Fibroblast of lung (primary cell): Measurements from ENCODE around the gene SLC37A2. TPM values are rescaled to one million over a fixed set of nuclear protein-coding genes. Genes with fewer than 3 reads are reported as not detected.

ENCODE experiments used
- DNase-seq, 2 donors: peaks; one replicate each; pipeline versions ENCODE4 v3.0.0 to v3.0.0-alpha.2; 2010; ENCODE audit warnings: low read depth in 2 of 2
- H2AFZ ChIP-seq: 2 replicates; pipeline ENCODE4 v1.5.1; 2012; ENCODE audit warnings: low read length, control low read depth, inconsistent platforms
- H3K27ac ChIP-seq: 2 replicates; pipeline ENCODE4 v1.5.1; 2011; ENCODE audit warnings: low read length, control low read depth; ENCODE audit not compliant: insufficient read depth
- H3K27me3 ChIP-seq: 2 replicates; pipeline ENCODE4 v1.5.1; 2011; ENCODE audit warnings: mild to moderate bottlenecking, low read length; ENCODE audit not compliant: control insufficient read depth, insufficient read depth
- H3K36me3 ChIP-seq: 2 replicates; pipeline ENCODE4 v1.5.1; 2011; ENCODE audit warnings: low read length; ENCODE audit not compliant: control insufficient read depth, insufficient read depth
- H3K4me1 ChIP-seq: 2 replicates; pipeline ENCODE4 v1.5.1; 2011; ENCODE audit warnings: low read length; ENCODE audit not compliant: control insufficient read depth, insufficient read depth; ENCODE audit errors: extremely low read depth
- H3K4me2 ChIP-seq: 2 replicates; pipeline ENCODE4 v1.5.1; 2011; ENCODE audit warnings: low read length, control low read depth; ENCODE audit not compliant: insufficient read depth; ENCODE audit errors: extremely low read depth
- H3K4me3 ChIP-seq, 4 experiments: fragments of 200-600 bp in 1 of 4; sonication (generic) in 1 of 4; replicated peaks in 1 of 4; 2 replicates each; pipeline ENCODE4 v1.5.1; 2011 to 2016; ENCODE audit warnings: low read length in 4 of 4, low read depth in 3 of 4, mild to moderate bottlenecking in 3 of 4, control low read depth in 2 of 4, inconsistent platforms in 1 of 4, mixed read lengths in 1 of 4; ENCODE audit not compliant: insufficient read depth in 1 of 4; ENCODE audit errors: control extremely low read depth in 1 of 4
- H3K79me2 ChIP-seq: 2 replicates; pipeline ENCODE4 v1.5.1; 2012; ENCODE audit warnings: mild to moderate bottlenecking, low read length, inconsistent platforms; ENCODE audit not compliant: control insufficient read depth, insufficient read depth
- H3K9ac ChIP-seq: 2 replicates; pipeline ENCODE4 v1.5.1; 2011; ENCODE audit warnings: mild to moderate bottlenecking, low read length, control low read depth; ENCODE audit not compliant: insufficient read depth
- H3K9me3 ChIP-seq: 2 replicates; pipeline ENCODE4 v1.5.1; 2012; ENCODE audit warnings: low read depth, low read length; ENCODE audit not compliant: control insufficient read depth, insufficient read depth
- H4K20me1 ChIP-seq: 2 replicates; pipeline ENCODE4 v1.5.1; 2011; ENCODE audit warnings: low read length; ENCODE audit not compliant: control insufficient read depth, insufficient read depth; ENCODE audit errors: extremely low read depth
- CTCF ChIP-seq, 2 donors: IDR thresholded peaks in 1 of 2; conservative IDR thresholded peaks in 1 of 2; 1 replicate in 1 of 2; 2 replicates in 1 of 2; pipeline ENCODE4 v1.5.1; 2011 to 2012; ENCODE audit warnings: low read length in 2 of 2, control low read depth in 1 of 2, inconsistent platforms in 1 of 2, low read depth in 1 of 2, mild to moderate bottlenecking in 1 of 2
- EZH2 ChIP-seq: IDR thresholded peaks from 2 replicates; pipeline ENCODE4 v1.5.1; 2012; ENCODE audit warnings: low read length, control low read depth, mild to moderate bottlenecking; ENCODE audit errors: missing control alignments
- polyA plus RNA-seq, 2 donors: library from polyadenylated mRNA; depleted of rRNA in 1 of 2; stranded (reverse) in 1 of 2; unstranded in 1 of 2; fragments of >200 nt; gene quantifications; 2 replicates each; pipeline ENCODE4 v1.2.1, GENCODE V29; 2011 to 2012; ENCODE audit warnings: missing spikeins in 1 of 2
- total RNA-seq: library from RNA; depleted of rRNA; stranded (reverse); fragments of >200 nt; gene quantifications from 2 replicates; pipeline ENCODE4 v1.2.1, GENCODE V29; 2014

The SLC37A2 gene
- total and polyA plus RNA-seq, 2 donors (not counting 1 experiment from before 2014, with no cell fraction given), result 0.36 to 0.83 TPM

- no peaks in the 10 kb centered on the region for H3K36me3 ChIP-seq
- H2AFZ ChIP-seq, result peak overlapping the region; percentile 41
- H3K4me1 ChIP-seq, result peaks cover 10% of the 10 kb centered on the region
- no peaks in the 10 kb centered on the region for H4K20me1 ChIP-seq
- no peak overlapping the region for H3K4me2 ChIP-seq
- no peak overlapping the region for H3K4me3 ChIP-seq
- no peak overlapping the region for H3K9ac ChIP-seq
- DNase-seq, result no peak
- H3K27me3 ChIP-seq, result no peaks in the 10 kb centered on the region
- no peak for TF ChIP-seq EZH2
- no peak for TF ChIP-seq CTCF (conservative IDR thresholded peaks at IDR 0.05 in 1 of 2, IDR thresholded peaks at IDR 0.05 in 1 of 2; ENCODE audit: low read depth in 1 of 2, low read length in 2 of 2)
- no peaks in the 10 kb centered on the region for H3K9me3 ChIP-seq
- no peak overlapping the region for H3K27ac ChIP-seq
- H3K79me2 ChIP-seq, result no peaks in the 10 kb centered on the region
Observed at GRCh38 chr11:125083312-125084056, 20.4 kb downstream of the SLC37A2 start.

- Histone ChIP-seq H4K20me1 (no peaks in the 10 kb centered on the region), H3K9me3 (no peaks in the 10 kb centered on the region), H3K27me3 (no peaks in the 10 kb centered on the region), H3K4me1 (peaks cover 10% of the 10 kb centered on the region), H3K9ac (no peak overlapping the region), H3K79me2 (no peaks in the 10 kb centered on the region), H3K36me3 (no peaks in the 10 kb centered on the region), H3K4me2 (no peak overlapping the region), H3K27ac (no peak overlapping the region), H2AFZ (no peak overlapping the region), H3K4me3 (no peak overlapping the region)
- no peak for DNase-seq
- TF ChIP-seq CTCF (conservative IDR thresholded peaks at IDR 0.05 in 1 of 2, IDR thresholded peaks at IDR 0.05 in 1 of 2; ENCODE audit: low read depth in 1 of 2, low read length in 2 of 2) (no peak), EZH2 (no peak)
Observed at GRCh38 chr11:125084057-125084416, 20.9 kb downstream of the SLC37A2 start.

- Histone ChIP-seq H3K4me2 (no peak overlapping the region), H3K9ac (no peak overlapping the region), H4K20me1 (no peaks in the 10 kb centered on the region), H3K79me2 (no peaks in the 10 kb centered on the region), H3K27me3 (no peaks in the 10 kb centered on the region), H3K9me3 (no peaks in the 10 kb centered on the region), H3K36me3 (no peaks in the 10 kb centered on the region), H2AFZ (no peak overlapping the region), H3K4me1 (peaks cover 10% of the 10 kb centered on the region), H3K27ac (no peak overlapping the region), H3K4me3 (no peak overlapping the region)
- no peak for TF ChIP-seq EZH2
- no peak for TF ChIP-seq CTCF (conservative IDR thresholded peaks at IDR 0.05 in 1 of 2, IDR thresholded peaks at IDR 0.05 in 1 of 2; ENCODE audit: low read depth in 1 of 2, low read length in 2 of 2)
- DNase-seq, result no peak
Observed at GRCh38 chr11:125084761-125085231, 21.7 kb downstream of the SLC37A2 start.
